HG03045 (cell line): ENCODE results near the gene BLOC1S1.
"Not testable (repeated sequence)": the region's sequence is repeated elsewhere in the genome, so short reads cannot be mapped to it uniquely, and the experiment has no call there.

ENCODE experiments used
- ATAC-seq: cut with Tn5 transposase; IDR thresholded peaks from one replicate; pipeline ENCODE4 v1.9.1; 2021; ENCODE audit warnings: mild to moderate bottlenecking, moderate library complexity; ENCODE audit not compliant: unreplicated experiment

The BLOC1S1 gene

DNA sequence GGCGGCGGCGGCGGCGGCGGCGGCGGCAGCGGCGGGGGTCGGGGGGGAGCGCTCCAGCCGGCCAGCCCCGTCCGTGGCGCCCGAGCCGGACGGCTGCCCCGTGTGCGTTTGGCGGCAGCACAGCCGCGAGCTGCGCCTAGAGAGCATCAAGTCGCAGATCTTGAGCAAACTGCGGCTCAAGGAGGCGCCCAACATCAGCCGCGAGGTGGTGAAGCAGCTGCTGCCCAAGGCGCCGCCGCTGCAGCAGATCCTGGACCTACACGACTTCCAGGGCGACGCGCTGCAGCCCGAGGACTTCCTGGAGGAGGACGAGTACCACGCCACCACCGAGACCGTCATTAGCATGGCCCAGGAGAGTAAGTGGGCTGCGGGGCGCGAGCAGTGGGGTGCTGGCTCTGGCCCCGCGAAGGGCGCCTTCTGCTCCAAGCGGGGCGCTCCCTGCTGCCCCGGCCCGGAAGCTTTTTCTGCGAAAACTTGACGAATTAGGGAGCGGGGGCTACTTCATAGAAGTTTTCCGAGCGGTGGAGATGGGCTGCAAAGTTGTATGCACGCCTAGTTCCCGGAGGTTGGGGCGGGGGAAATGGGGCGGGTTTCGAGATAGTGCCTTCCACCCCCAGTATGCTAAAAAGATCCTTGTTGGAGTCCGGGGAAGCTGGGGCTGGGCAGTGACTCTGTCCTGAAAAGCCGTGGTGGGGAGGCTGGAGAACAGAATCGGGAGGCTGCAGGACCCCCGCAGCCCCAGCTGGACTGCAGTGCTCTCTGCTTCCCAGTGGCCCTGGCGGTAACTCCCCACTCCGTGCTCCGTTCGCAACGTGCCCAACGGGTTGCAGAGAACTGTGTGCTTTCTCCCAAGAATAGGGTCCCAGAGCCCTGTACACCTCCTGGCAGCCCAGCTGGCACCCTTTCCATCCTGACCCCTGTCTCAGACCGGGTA is 27.8 kb downstream of the BLOC1S1 start:
- peak; percentile 46 for ATAC-seq

GRCh38 chr12:55744340-55745030 is 28.6 kb downstream of the BLOC1S1 start:
- ATAC-seq: no peak

GRCh38 chr12:55745361-55746173 is 29.7 kb downstream of the BLOC1S1 start:
- no peak for ATAC-seq

DNA sequence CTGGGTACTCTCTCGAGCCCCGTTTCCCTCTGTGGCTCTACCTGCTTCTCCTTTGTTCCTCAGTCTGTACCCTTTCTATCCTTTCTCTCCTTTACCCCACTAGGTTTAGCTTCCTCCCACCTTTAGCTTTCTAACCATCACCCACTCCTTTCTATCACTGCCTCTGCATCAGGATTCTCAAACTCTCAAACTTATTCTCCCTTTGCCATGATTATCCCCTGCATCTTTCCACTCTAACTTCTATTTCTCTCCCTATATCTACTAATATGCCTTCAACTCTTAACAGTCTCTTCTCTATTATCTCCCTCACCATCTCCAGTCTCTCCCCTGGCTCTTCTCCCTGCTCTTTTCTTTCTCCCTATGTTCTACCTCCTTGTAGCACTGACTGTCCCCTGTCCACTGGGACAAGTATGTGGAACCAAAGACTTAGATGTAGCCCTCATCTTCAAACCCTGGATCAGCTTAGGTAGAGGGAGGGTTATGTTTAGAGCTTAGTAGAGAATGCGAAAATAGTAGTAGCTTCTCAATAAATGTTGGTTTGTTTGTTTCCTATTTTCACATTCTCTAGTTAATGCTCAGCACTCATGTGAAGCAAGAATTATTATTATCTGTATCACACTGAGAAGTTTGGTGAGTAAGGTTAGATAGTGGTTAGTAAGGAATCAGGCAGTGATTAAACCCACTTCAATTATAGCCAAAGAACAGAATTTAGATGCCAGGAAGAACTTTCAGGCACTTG is 30.5 kb downstream of the BLOC1S1 start:
- ATAC-seq: no peak

- ATAC-seq: no peak
Observed at GRCh38 chr12:55746913-55747231, 31.0 kb downstream of the BLOC1S1 start.

- no peak for ATAC-seq
Observed at GRCh38 chr12:55748230-55748993, 32.6 kb downstream of the BLOC1S1 start.

GRCh38 chr12:55755246-55755645 is 39.4 kb downstream of the BLOC1S1 start:
- ATAC-seq: no peak

DNA sequence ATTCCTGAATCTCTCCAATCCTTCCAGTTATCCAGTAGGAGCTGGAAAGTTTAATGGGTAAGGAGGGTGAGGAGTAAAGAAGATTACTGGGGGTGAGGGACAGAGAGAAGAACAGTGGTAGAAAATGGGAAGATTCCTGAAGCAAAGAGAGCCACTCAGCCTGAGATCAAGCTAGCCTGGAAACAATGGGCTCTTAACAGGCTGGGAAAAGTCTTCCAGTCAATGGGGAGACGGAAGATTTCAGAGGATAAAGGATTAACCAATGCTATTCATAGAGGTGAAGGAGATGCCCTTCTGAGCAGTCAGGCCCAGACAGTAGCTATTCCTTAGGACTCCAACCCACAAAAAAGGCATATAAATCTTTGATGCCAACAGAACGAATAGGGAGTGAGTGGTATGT is 41.9 kb downstream of the BLOC1S1 start:
- no peak for ATAC-seq

GRCh38 chr12:55758575-55758974 is 42.7 kb downstream of the BLOC1S1 start:
- not testable (repeated sequence) for ATAC-seq

GRCh38 chr12:55760663-55761062 is 44.8 kb downstream of the BLOC1S1 start:
- ATAC-seq: no peak

DNA sequence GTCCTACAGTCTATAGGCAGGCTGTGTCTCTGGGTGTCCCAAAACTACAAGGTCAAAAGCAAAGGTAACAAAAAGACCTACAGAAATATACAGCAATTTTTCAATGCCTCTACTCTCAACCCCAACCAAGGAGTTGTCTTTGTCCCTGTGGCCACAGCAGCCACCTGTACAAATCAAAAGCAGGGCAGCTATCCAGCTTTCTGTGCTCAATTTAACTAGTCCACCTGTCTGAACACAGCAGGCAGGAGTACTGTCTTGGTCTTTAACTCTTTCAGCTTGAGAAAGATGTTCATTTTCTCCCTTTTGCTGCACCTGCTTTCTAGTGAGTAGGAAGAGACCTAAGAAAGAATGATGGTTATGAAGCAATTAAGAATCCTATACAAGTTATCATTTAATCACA is 46.8 kb downstream of the BLOC1S1 start:
- ATAC-seq: no peak

DNA sequence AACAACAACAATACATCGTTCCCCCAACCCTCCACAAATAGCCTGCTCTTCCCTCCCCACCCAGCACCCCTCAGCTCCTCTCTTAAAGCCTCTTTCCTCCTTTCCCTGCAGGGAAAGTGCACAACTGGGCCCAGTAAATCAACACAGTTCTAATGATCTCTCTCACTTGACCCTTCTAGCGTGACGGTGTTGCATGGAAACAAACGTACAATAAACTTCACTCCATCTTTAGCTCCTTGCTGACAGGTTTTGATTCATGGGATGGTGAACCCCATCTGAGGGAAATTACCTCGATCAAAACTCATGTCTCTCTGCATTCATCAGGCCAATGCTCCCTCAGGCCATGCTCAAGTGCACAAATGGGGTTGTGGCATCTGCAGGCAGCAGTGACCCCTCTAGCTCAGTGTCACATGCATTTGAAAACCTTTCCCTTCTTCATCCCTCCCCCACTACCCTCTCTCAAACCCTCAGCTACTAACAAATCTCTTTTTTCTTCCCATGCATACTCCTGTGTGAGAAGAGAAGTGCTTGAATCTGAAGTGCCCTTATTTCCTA is 50.0 kb downstream of the BLOC1S1 start:
- no peak for ATAC-seq

- no peak for ATAC-seq
Observed at GRCh38 chr12:55767156-55767555, 51.3 kb downstream of the BLOC1S1 start.
